ENCODE data around the gene KCNT1.

GRCh38 chr9:135783540-135784245 lies 81.7 kb downstream of the KCNT1 start:
- TF ChIP-seq ZBTB33 (IDR thresholded peaks at IDR 0.05; ENCODE audit: extremely low read depth, insufficient replicate concordance, low read length) (no peak), CTCF (IDR thresholded peaks at IDR 0.05 in 2 of 3, conservative IDR thresholded peaks at IDR 0.05 in 1 of 3; ENCODE audit: borderline replicate concordance in 1 of 3, insufficient read depth in 1 of 3, low read depth in 2 of 3, low read length in 2 of 3) (no peak), ZNF274 (IDR thresholded peaks at IDR 0.05; ENCODE audit: low read depth, low read length) (no peak), POLR2A (IDR thresholded peaks at IDR 0.05; ENCODE audit: borderline replicate concordance, extremely low read depth, insufficient read depth, insufficient read length) (no peak), MAX (IDR thresholded peaks at IDR 0.05) (no peak), POLR2AphosphoS5 (IDR thresholded peaks at IDR 0.05; ENCODE audit: low read depth, low read length) (no peak), EZH2 (IDR thresholded peaks at IDR 0.05) (no peak), CBX3 (IDR thresholded peaks at IDR 0.05; ENCODE audit: low read depth) (no peak), RAD21 (IDR thresholded peaks at IDR 0.05; ENCODE audit: low read depth) (no peak), CEBPB (IDR thresholded peaks at IDR 0.05; ENCODE audit: low read depth) (no peak), JUND (IDR thresholded peaks at IDR 0.05) (no peak), ATF3 (IDR thresholded peaks at IDR 0.05) (no peak)

All from HCT116 (cell line).